H1 (cell line): ENCODE results near the gene CDC45. TPM values are rescaled to one million over a fixed set of nuclear protein-coding genes. Genes with fewer than 3 reads are reported as not detected.

Experiments
- CTCF ChIA-PET: fragments of 300-600 bp; sonication (Branson Sonifier 250); formaldehyde crosslinking; loops from one replicate; lab custom pipeline; 2021; ENCODE audit not compliant: partially characterized antibody; lab: Charles Lee
- POLR2A ChIA-PET: fragments of 300-600 bp; sonication (Branson Sonifier 250); formaldehyde crosslinking; loops from one replicate; lab custom pipeline; 2021; ENCODE audit warnings: inconsistent platforms; ENCODE audit not compliant: partially characterized antibody; lab: Charles Lee
- DNase-seq, 2 experiments: peaks; one replicate each; pipeline versions ENCODE4 v3.0.0 to v3.0.0-alpha.2; 2010 to 2022; ENCODE audit warnings: low spot score in 2 of 2, low read depth in 1 of 2, mixed read lengths in 1 of 2
- FAIRE-seq: peaks from 2 replicates; lab custom pipeline; 2011; peaks lifted over from hg19 to GRCh38; lab: Jason Lieb, UNC
- H2AFZ ChIP-seq: 2 replicates; pipeline ENCODE4 v1.8.1; 2012; ENCODE audit warnings: low read length, inconsistent platforms
- H2AK5ac ChIP-seq: 2 replicates; pipeline ENCODE4 v1.6.1; 2013; ENCODE audit warnings: low read depth, low read length
- H2BK120ac ChIP-seq: replicated peaks from 2 replicates; pipeline ENCODE3; 2013; ENCODE audit warnings: low read depth, low read length, inconsistent platforms
- H2BK12ac ChIP-seq: 2 replicates; pipeline ENCODE4 v1.6.1; 2013; ENCODE audit warnings: low read depth, low read length
- H2BK15ac ChIP-seq: 2 replicates; pipeline ENCODE4 v1.6.1; 2013; ENCODE audit warnings: low read length
- H2BK20ac ChIP-seq: 2 replicates; pipeline ENCODE4 v1.6.1; 2013; ENCODE audit warnings: low read length
- H2BK5ac ChIP-seq: 2 replicates; pipeline ENCODE4 v1.6.1; 2013; ENCODE audit warnings: low read depth, low read length
- H3K14ac ChIP-seq: 2 replicates; pipeline ENCODE4 v1.6.1; 2013; ENCODE audit warnings: inconsistent platforms; ENCODE audit not compliant: insufficient read length
- H3K18ac ChIP-seq: 2 replicates; pipeline ENCODE4 v1.6.1; 2013; ENCODE audit warnings: low read length; ENCODE audit errors: extremely low read depth
- H3K23ac ChIP-seq: 2 replicates; pipeline ENCODE4 v1.6.1; 2013; ENCODE audit warnings: inconsistent platforms; ENCODE audit not compliant: insufficient read length
- H3K23me2 ChIP-seq: 2 replicates; pipeline ENCODE4 v1.6.1; 2013; ENCODE audit warnings: low read depth, low read length
- H3K27ac ChIP-seq: 2 replicates; pipeline ENCODE4 v1.6.1; 2011; ENCODE audit warnings: low read depth, low read length, inconsistent platforms
- H3K27me3 ChIP-seq, 4 experiments: replicated peaks in 1 of 4; 1 replicate in 1 of 4; 2 replicates in 3 of 4; pipeline versions ENCODE4 v1.6.1 to v1.8.1; 2011 to 2013; ENCODE audit warnings: low read length in 3 of 4, mild to moderate bottlenecking in 3 of 4, inconsistent platforms in 2 of 4, mixed read lengths in 2 of 4, moderate library complexity in 1 of 4; ENCODE audit not compliant: control insufficient read depth in 3 of 4, insufficient read depth in 3 of 4; ENCODE audit errors: extremely low read depth in 1 of 4
- H3K36me3 ChIP-seq, 4 experiments: 2 replicates each; pipeline versions ENCODE4 v1.6.1 to v1.8.1; 2011 to 2013; ENCODE audit warnings: mild to moderate bottlenecking in 4 of 4, low read length in 3 of 4, moderate library complexity in 2 of 4, control low read depth in 1 of 4, inconsistent platforms in 1 of 4; ENCODE audit not compliant: insufficient read depth in 4 of 4, control insufficient read depth in 2 of 4
- H3K4ac ChIP-seq: replicated peaks from 2 replicates; pipeline ENCODE3; 2013; ENCODE audit warnings: low read length, low read depth, mixed read lengths, inconsistent platforms; ENCODE audit not compliant: insufficient read length
- H3K4me1 ChIP-seq, 4 experiments: replicated peaks in 1 of 4; 1 replicate in 1 of 4; 2 replicates in 3 of 4; pipeline versions ENCODE4 v1.6.1 to v1.8.1; 2011 to 2013; ENCODE audit warnings: low read length in 3 of 4, inconsistent platforms in 2 of 4, mixed read lengths in 1 of 4; ENCODE audit not compliant: insufficient read depth in 4 of 4, control insufficient read depth in 3 of 4
- H3K4me2 ChIP-seq, 2 experiments: 2 replicates each; pipeline versions ENCODE4 v1.6.1 to v1.8.1; 2011 to 2013; ENCODE audit warnings: low read depth in 2 of 2, low read length in 2 of 2, control low read depth in 1 of 2, inconsistent platforms in 1 of 2, mild to moderate bottlenecking in 1 of 2; ENCODE audit not compliant: insufficient read depth in 1 of 2
- H3K4me3 ChIP-seq, 4 experiments: fragments of 200-600, 300-600 bp in 1 of 4; sonication (generic), shearing (Covaris generic), sonication (Bioruptor Twin) in 1 of 4; 2 replicates each; pipeline versions ENCODE4 v1.5.1 to v1.8.1; 2011 to 2016; ENCODE audit warnings: low read length in 4 of 4, low read depth in 3 of 4, control low read depth in 2 of 4, inconsistent platforms in 2 of 4, mild to moderate bottlenecking in 2 of 4, mixed read lengths in 1 of 4, moderate library complexity in 1 of 4; ENCODE audit not compliant: insufficient read depth in 2 of 4; ENCODE audit errors: extremely low read depth in 1 of 4
- H3K56ac ChIP-seq: replicated peaks from 2 replicates; pipeline ENCODE3; 2013; ENCODE audit warnings: low read depth, mild to moderate bottlenecking, mixed read lengths, low read length, inconsistent platforms; ENCODE audit not compliant: insufficient read length
- H3K79me1 ChIP-seq: 2 replicates; pipeline ENCODE4 v1.6.1; 2013; ENCODE audit warnings: low read depth, low read length, control low read depth
- H3K79me2 ChIP-seq, 2 experiments: 2 replicates each; pipeline versions ENCODE4 v1.6.1 to v1.8.1; 2012 to 2013; ENCODE audit warnings: low read length in 2 of 2, mild to moderate bottlenecking in 2 of 2, inconsistent platforms in 1 of 2; ENCODE audit not compliant: insufficient read depth in 2 of 2, control insufficient read depth in 1 of 2
- H3K9ac ChIP-seq, 4 experiments: replicated peaks in 1 of 4; 1 replicate in 1 of 4; 2 replicates in 3 of 4; pipeline versions ENCODE4 v1.6.1 to v1.8.1; 2011 to 2013; ENCODE audit warnings: low read depth in 3 of 4, low read length in 3 of 4, control low read depth in 2 of 4, mild to moderate bottlenecking in 2 of 4, moderate library complexity in 2 of 4, inconsistent platforms in 1 of 4; ENCODE audit errors: extremely low read depth in 1 of 4
- H3K9me3 ChIP-seq, 2 experiments: 2 replicates each; pipeline versions ENCODE4 v1.6.1 to v1.8.1; 2012 to 2013; ENCODE audit warnings: mild to moderate bottlenecking in 2 of 2, moderate library complexity in 2 of 2, control low read depth in 1 of 2, inconsistent platforms in 1 of 2, low read depth in 1 of 2, low read length in 1 of 2, mixed read lengths in 1 of 2; ENCODE audit not compliant: insufficient read depth in 2 of 2
- H4K20me1 ChIP-seq, 2 experiments: replicated peaks in 1 of 2; 2 replicates each; pipeline versions ENCODE3 to v1.8.1; 2011 to 2013; ENCODE audit warnings: inconsistent platforms in 2 of 2, low read length in 2 of 2, mild to moderate bottlenecking in 1 of 2; ENCODE audit not compliant: insufficient read depth in 2 of 2, control insufficient read depth in 1 of 2
- H4K5ac ChIP-seq: 2 replicates; pipeline ENCODE4 v1.6.1; 2013; ENCODE audit warnings: low read length, low read depth, mixed read lengths, inconsistent platforms; ENCODE audit not compliant: insufficient read length
- H4K8ac ChIP-seq: 2 replicates; pipeline ENCODE4 v1.8.0; 2013; ENCODE audit warnings: mild to moderate bottlenecking, moderate library complexity, low read length, inconsistent platforms; ENCODE audit not compliant: insufficient read depth; ENCODE audit errors: extremely low read depth
- H4K91ac ChIP-seq: replicated peaks from 2 replicates; pipeline ENCODE3; 2013; ENCODE audit warnings: low read length, mixed read lengths, inconsistent platforms; ENCODE audit not compliant: insufficient read length
- ASH2L ChIP-seq: fragments of 200-600, 300-600 bp; sonication (generic); IDR thresholded peaks from one replicate; pipeline ENCODE4 v1.7.1; 2017; ENCODE audit warnings: low read length
- EZH2 ChIP-seq: fragments of 200-600 bp; sonication (generic); IDR thresholded peaks from 2 replicates; pipeline ENCODE4 v1.7.1; 2012; ENCODE audit warnings: low read depth, mild to moderate bottlenecking, moderate library complexity, low read length, inconsistent platforms; ENCODE audit not compliant: severe bottlenecking
- JUND ChIP-seq: IDR thresholded peaks from 2 replicates; pipeline ENCODE4 v1.6.1; 2011; ENCODE audit warnings: mild to moderate bottlenecking, improper control_type of control experiment, low read length
- KDM4A ChIP-seq: IDR thresholded peaks from one replicate; pipeline ENCODE4 v1.7.1; 2012; ENCODE audit warnings: low read depth, mild to moderate bottlenecking, moderate library complexity, low read length, inconsistent platforms; ENCODE audit not compliant: severe bottlenecking
- POLR2A ChIP-seq, 2 experiments: IDR thresholded peaks; 1 replicate in 1 of 2; 2 replicates in 1 of 2; pipeline ENCODE4 v1.6.1; 2011; ENCODE audit warnings: low read depth in 2 of 2, low read length in 2 of 2, mild to moderate bottlenecking in 2 of 2; ENCODE audit errors: control extremely low read depth in 1 of 2
- RAD21 ChIP-seq, 2 experiments: IDR thresholded peaks in 1 of 2; conservative IDR thresholded peaks in 1 of 2; 2 replicates each; pipeline ENCODE4 v1.6.1; 2011; ENCODE audit warnings: low read depth in 2 of 2, low read length in 2 of 2, improper control_type of control experiment in 1 of 2, inconsistent platforms in 1 of 2, mild to moderate bottlenecking in 1 of 2, moderate library complexity in 1 of 2
- SP1 ChIP-seq: IDR thresholded peaks from 2 replicates; pipeline ENCODE4 v1.6.1; 2011; ENCODE audit warnings: low read depth, low read length
- TAF1 ChIP-seq: IDR thresholded peaks from 2 replicates; pipeline ENCODE4 v1.6.1; 2011; ENCODE audit warnings: mild to moderate bottlenecking, low read depth, low read length
- TEAD4 ChIP-seq: IDR thresholded peaks from 2 replicates; pipeline ENCODE4 v1.6.1; 2012; ENCODE audit warnings: low read depth, low read length, inconsistent platforms, mixed read lengths
- WGBS, 2 experiments: shearing (Covaris generic) in 1 of 2; methylation state at CpG; one replicate each; pipeline versions ENCODE4 v1.1.6 to v1.1.7; 2013 to 2015; ENCODE audit warnings: low lambda C conversion rate in 2 of 2, mixed read lengths in 2 of 2, inconsistent platforms in 1 of 2, low coverage in 1 of 2, missing lambda C conversion rate in 1 of 2; ENCODE audit not compliant: insufficient replicate concordance in 2 of 2, insufficient coverage in 1 of 2, insufficient read length in 1 of 2; ENCODE audit errors: extremely low coverage in 1 of 2, missing lambda C conversion rate in 1 of 2; 5-methylcytosine and 5-hydroxymethylcytosine counted together
- polyA plus RNA-seq, 7 experiments: library from polyadenylated mRNA; depleted of rRNA in 3 of 7; stranded (reverse) in 5 of 7; unstranded in 2 of 7; fragments of >200 nt in 5 of 7; fragments of 200-250 nt in 2 of 7; gene quantifications; 1 replicate in 5 of 7; 2 replicates in 1 of 7; 4 replicates in 1 of 7; pipeline versions ENCODE4 v1.2.1 to v1.2.3, GENCODE V29; 2011 to 2013; ENCODE audit warnings: missing spikeins in 2 of 7, mixed read lengths in 2 of 7
- total RNA-seq: library from RNA; stranded (reverse); fragmentation: NEBNext Ultra II Directional; extraction: Animal tissue kit (Norgen Biotek cat#: 25700); gene quantifications from 2 replicates; pipeline ENCODE4 v1.2.1, GENCODE V29; 2021
- TF ChIP-seq, protein P1 (sequence below): IDR thresholded peaks from 2 replicates; pipeline ENCODE4 v1.6.1; 2012; ENCODE audit warnings: inconsistent platforms

The CDC45 gene
- total and polyA plus RNA-seq, 2 of the 8 experiments (the other 6 are each of a cell fraction or from before 2014, with no cell fraction given) = 31.9 to 37.7 TPM

DNA sequence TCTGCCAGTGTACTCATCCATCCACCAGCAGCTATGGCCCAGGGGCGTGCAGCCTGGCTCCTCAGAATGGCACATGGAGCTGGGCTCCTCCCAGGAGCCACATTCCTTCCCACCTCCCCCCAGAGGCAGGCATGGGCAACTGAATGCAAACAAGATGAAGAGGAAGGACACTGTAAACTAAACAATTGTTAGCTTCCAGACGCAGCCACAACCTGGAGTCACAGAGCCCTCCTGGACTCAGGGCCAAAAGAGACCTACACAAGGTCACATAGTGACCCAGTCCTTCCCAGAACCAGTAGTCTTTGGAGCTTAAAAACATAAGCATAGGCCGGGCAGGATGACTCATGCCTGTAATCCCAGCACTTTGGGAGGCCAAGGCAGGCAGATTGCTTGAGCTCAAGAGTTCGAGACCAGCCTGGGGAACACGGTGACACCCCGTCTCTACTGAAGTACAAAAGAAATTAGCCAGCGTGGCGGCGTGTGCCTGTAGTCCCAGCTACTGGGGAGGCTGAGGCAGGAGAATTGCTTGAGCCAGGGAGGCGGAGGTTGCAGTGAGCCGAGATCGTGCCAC, 75.2 kb downstream of the CDC45 start:
- no peaks in the 10 kb centered on the region for H3K79me2 ChIP-seq
- 0 out of 2 replicates have a peak overlapping the region, but pooled peaks have one; percentile 77 for H2BK20ac ChIP-seq
- CTCF ChIA-PET = interaction anchor here (0.6 to 4.0 kb wide), 25 partner anchors 11 to 519 kb away, joined by 3 to 14 read pairs (median 4); partner anchors contain the start of gene CLDN5
- H3K4me2 ChIP-seq = no peak overlapping the region; a peak in 2 of 4 replicates
- FAIRE-seq (peak; percentile 57), DNase-seq (peak; percentile 41 to 70)
- no peak overlapping the region for H3K14ac ChIP-seq
- no peaks in the 10 kb centered on the region for H3K36me3 ChIP-seq
- peaks cover 0 to 2% (median 0%) of the 10 kb centered on the region in 4 experiments; a peak in 1 of 7 replicates for H3K27me3 ChIP-seq
- H4K91ac ChIP-seq = peak overlapping the region; percentile 83
- POLR2A ChIA-PET = interaction anchor here (0.7 to 1.6 kb wide), 4 partner anchors 9 to 75 kb away, joined by 3 to 4 read pairs (median 3); partner anchors contain the start of genes CDC45 and CLDN5
- no peaks in the 10 kb centered on the region for H3K9me3 ChIP-seq
- H2AK5ac ChIP-seq = no peak overlapping the region
- no peak overlapping the region; the same call in 1 of the 2 replicates for H2BK12ac ChIP-seq
- H3K56ac ChIP-seq = no peak overlapping the region
- no peak overlapping the region for H3K23ac ChIP-seq
- no peak overlapping the region; the same call in 1 of the 2 replicates for H3K27ac ChIP-seq
- H3K4ac ChIP-seq = no peak overlapping the region
- peak overlapping the region; percentile 41 for H4K5ac ChIP-seq
- no peak overlapping the region for H3K9ac ChIP-seq
- H2BK120ac ChIP-seq = peak overlapping the region; percentile 79
- no peak overlapping the region for H4K8ac ChIP-seq
- no peak overlapping the region for H2BK5ac ChIP-seq
- peaks cover 0 to 5% (median 1%) of the 10 kb centered on the region in 4 experiments; a peak in 6 of 7 replicates for H3K4me1 ChIP-seq
- H2BK15ac ChIP-seq = no peak overlapping the region
- H4K20me1 ChIP-seq = no peaks in the 10 kb centered on the region
- peak overlapping the region; percentile 88 for H2AFZ ChIP-seq
- H3K79me1 ChIP-seq = no peaks in the 10 kb centered on the region
- WGBS, 2 experiments = 75% methylated on average over 12 of the region's 12 CpGs; no CpG with 5 or more reads in 1 of the 2 experiments
- H3K4me3 ChIP-seq = no peak overlapping the region
- peak overlapping the region; percentile 65; the same call in 1 of the 2 replicates for H3K18ac ChIP-seq
- no peaks in the 10 kb centered on the region for H3K23me2 ChIP-seq
- TF ChIP-seq KDM4A (no peak), TEAD4 (peak; percentile 97), EZH2 (no peak), TAF1 (0 out of 2 replicates have a peak, but pooled peaks have one; percentile 40), RAD21 (IDR thresholded peaks at IDR 0.05 in 1 of 2, conservative IDR thresholded peaks at IDR 0.05 in 1 of 2; ENCODE audit: low read depth in 2 of 2, low read length in 2 of 2) (peak; percentile 8 to 37; a peak in 2 of 4 replicates), JUND (0 out of 2 replicates have a peak, but pooled peaks have one; percentile 36), ASH2L (peak; percentile 72), SP1 (peak; percentile 26; the same call in 1 of the 2 replicates), POLR2A (IDR thresholded peaks at IDR 0.05; ENCODE audit: control extremely low read depth in 1 of 2, low read depth in 2 of 2, low read length in 2 of 2) (no peak)
- TF ChIP-seq, protein P1, sequence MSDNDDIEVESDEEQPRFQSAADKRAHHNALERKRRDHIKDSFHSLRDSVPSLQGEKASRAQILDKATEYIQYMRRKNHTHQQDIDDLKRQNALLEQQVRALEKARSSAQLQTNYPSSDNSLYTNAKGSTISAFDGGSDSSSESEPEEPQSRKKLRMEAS = peak; percentile 93
